Testis (tissue), 3 donors: ENCODE measurements around the gene SRD5A1. TPM values are rescaled to one million over a fixed set of nuclear protein-coding genes. Genes with fewer than 3 reads are reported as not detected.

Experiments used
- DNase-seq: peaks from one replicate; pipeline ENCODE4 v3.0.0-alpha.2; 2019
- H3K27ac ChIP-seq, 2 donors: fragments of 200-600 bp; sonication (generic); one replicate each; pipeline ENCODE4 v1.5.1; 2019
- H3K27me3 ChIP-seq: fragments of 200-600 bp; sonication (generic); one replicate; pipeline ENCODE4 v1.5.1; 2019
- H3K36me3 ChIP-seq: fragments of 200-600 bp; sonication (generic); one replicate; pipeline ENCODE4 v1.5.1; 2017; ENCODE audit warnings: low read depth; ENCODE audit errors: missing control alignments
- H3K4me1 ChIP-seq: fragments of 200-600 bp; sonication (generic); one replicate; pipeline ENCODE4 v1.5.1; 2019
- H3K4me3 ChIP-seq, 2 donors: fragments of 200-600 bp; sonication (generic); one replicate each; pipeline ENCODE4 v1.5.1; 2017 to 2019
- H3K9me3 ChIP-seq: fragments of 200-600 bp; sonication (generic); one replicate; pipeline ENCODE4 v1.5.1; 2017
- CTCF ChIP-seq, 3 experiments: fragments of 450-650 bp in 2 of 3; fragments of 200-600 bp in 1 of 3; sonication (generic) in 1 of 3; IDR thresholded peaks; one replicate each; pipeline ENCODE4 v1.5.1; 2016 to 2019; ENCODE audit warnings: antibody characterized with exemption in 3 of 3, mild to moderate bottlenecking in 2 of 3, moderate library complexity in 1 of 3
- POLR2A ChIP-seq: fragments of 450-650 bp; IDR thresholded peaks from one replicate; pipeline ENCODE4 v1.6.1; 2017; ENCODE audit warnings: antibody characterized with exemption, mild to moderate bottlenecking, moderate library complexity
- WGBS, 2 donors: methylation state at CpG; one replicate each; pipeline ENCODE4 v1.1.5; 2018; 5-methylcytosine and 5-hydroxymethylcytosine counted together
- intact Hi-C: fragments of 100-400 bp; cut with DNase I; formaldehyde crosslinking; loops from one replicate; pipeline ENCODE4 v1.15.1; 2023; ENCODE audit warnings: low total_unique reads
- polyA plus RNA-seq: library from polyadenylated mRNA; stranded (reverse); fragments of 350-450 nt; fragmentation: Illumina TruSeq; extraction: RNeasy Lipid Tissue Mini Kit (QIAGEN cat#74804); gene quantifications from one replicate; pipeline ENCODE4 v1.2.3, GENCODE V29; 2014; ENCODE audit warnings: low read depth, low replicate concordance; ENCODE audit not compliant: insufficient read depth
- total RNA-seq, 2 donors: library from RNA; depleted of rRNA; stranded (reverse); fragments of >200 nt; gene quantifications; one replicate each; pipeline ENCODE4 v1.2.3, GENCODE V29; 2016

SRD5A1 gene
- total and polyA plus RNA-seq, 3 donors from 2014 or later: 3.8 to 13.9 (median 7.9) TPM

- H3K36me3 ChIP-seq: no peaks in the 10 kb centered on the region
- no peak for DNase-seq
- no peaks in the 10 kb centered on the region for H3K4me1 ChIP-seq
- H3K9me3 ChIP-seq: no peaks in the 10 kb centered on the region
- WGBS, 2 donors: 70 to 84% methylated on average over 3 of the region's 3 CpGs
- H3K27me3 ChIP-seq: no peaks in the 10 kb centered on the region
- no peak for TF ChIP-seq POLR2A
- no peak for TF ChIP-seq CTCF (IDR thresholded peaks at IDR 0.05)
- H3K4me3 ChIP-seq: no peak overlapping the region
- intact Hi-C loops: no loop called here
- no peak overlapping the region for H3K27ac ChIP-seq
These were observed 40.6 kb upstream of the SRD5A1 start for GRCh38 chr5:6592601-6593000.

GRCh38 chr5:6593148-6594016, 39.9 kb upstream of the SRD5A1 start:
- H3K4me3 ChIP-seq: no peak overlapping the region
- no peak for DNase-seq
- 79 to 80% methylated on average over 11 to 14 of the region's 14 CpGs for WGBS, 2 donors
- no peak for TF ChIP-seq POLR2A
- TF ChIP-seq CTCF (IDR thresholded peaks at IDR 0.05): no peak
- intact Hi-C loops: no loop called here
- H3K36me3 ChIP-seq: no peaks in the 10 kb centered on the region
- H3K9me3 ChIP-seq: no peaks in the 10 kb centered on the region
- no peaks in the 10 kb centered on the region for H3K27me3 ChIP-seq
- no peak overlapping the region for H3K27ac ChIP-seq
- H3K4me1 ChIP-seq: no peaks in the 10 kb centered on the region

GRCh38 chr5:6594066-6594465, 39.2 kb upstream of the SRD5A1 start:
- no peak for DNase-seq
- TF ChIP-seq POLR2A (no peak), CTCF (IDR thresholded peaks at IDR 0.05) (no peak)
- H3K27ac ChIP-seq: no peak overlapping the region
- no peaks in the 10 kb centered on the region for H3K4me1 ChIP-seq
- H3K27me3 ChIP-seq: no peaks in the 10 kb centered on the region
- intact Hi-C loops: no loop called here
- 78 to 83% methylated on average over 6 of the region's 6 CpGs for WGBS, 2 donors
- no peaks in the 10 kb centered on the region for H3K9me3 ChIP-seq
- H3K36me3 ChIP-seq: no peaks in the 10 kb centered on the region
- no peak overlapping the region for H3K4me3 ChIP-seq

- no peaks in the 10 kb centered on the region for H3K36me3 ChIP-seq
- no peaks in the 10 kb centered on the region for H3K9me3 ChIP-seq
- no peak for DNase-seq
- H3K4me3 ChIP-seq: no peak overlapping the region
- intact Hi-C loops: no loop called here
- no peaks in the 10 kb centered on the region for H3K27me3 ChIP-seq
- no peak for TF ChIP-seq POLR2A
- TF ChIP-seq CTCF (IDR thresholded peaks at IDR 0.05): no peak
- no peaks in the 10 kb centered on the region for H3K4me1 ChIP-seq
- WGBS, 2 donors: 93 to 94% methylated on average over 3 of the region's 3 CpGs
- no peak overlapping the region for H3K27ac ChIP-seq
These were observed 37.8 kb upstream of the SRD5A1 start for GRCh38 chr5:6595405-6595804.

- no peaks in the 10 kb centered on the region for H3K27me3 ChIP-seq
- no peak for DNase-seq
- 96 to 98% methylated on average over 5 of the region's 5 CpGs for WGBS, 2 donors
- no peaks in the 10 kb centered on the region for H3K4me1 ChIP-seq
- intact Hi-C loops: no loop called here
- no peaks in the 10 kb centered on the region for H3K9me3 ChIP-seq
- TF ChIP-seq POLR2A: no peak
- no peak for TF ChIP-seq CTCF (IDR thresholded peaks at IDR 0.05)
- no peaks in the 10 kb centered on the region for H3K36me3 ChIP-seq
- no peak overlapping the region for H3K27ac ChIP-seq
- H3K4me3 ChIP-seq: no peak overlapping the region
These were observed 36.9 kb upstream of the SRD5A1 start for GRCh38 chr5:6596388-6596787.
